Activated naive CD8-positive, alpha-beta T cell treated with anti-CD3 and anti-CD28 coated beads, Interleukin-2, amount 50 U/mL, for 16 hours (primary cell): ENCODE data around the gene UHRF1.
"Not testable (repeated sequence)": the region's sequence is repeated elsewhere in the genome, so short reads cannot be mapped to it uniquely, and the experiment has no call there.

Source experiments
- DNase-seq: peaks from one replicate; pipeline ENCODE4 v3.0.0-alpha.2; 2020; ENCODE audit warnings: low read depth, low spot score

The UHRF1 gene

DNA sequence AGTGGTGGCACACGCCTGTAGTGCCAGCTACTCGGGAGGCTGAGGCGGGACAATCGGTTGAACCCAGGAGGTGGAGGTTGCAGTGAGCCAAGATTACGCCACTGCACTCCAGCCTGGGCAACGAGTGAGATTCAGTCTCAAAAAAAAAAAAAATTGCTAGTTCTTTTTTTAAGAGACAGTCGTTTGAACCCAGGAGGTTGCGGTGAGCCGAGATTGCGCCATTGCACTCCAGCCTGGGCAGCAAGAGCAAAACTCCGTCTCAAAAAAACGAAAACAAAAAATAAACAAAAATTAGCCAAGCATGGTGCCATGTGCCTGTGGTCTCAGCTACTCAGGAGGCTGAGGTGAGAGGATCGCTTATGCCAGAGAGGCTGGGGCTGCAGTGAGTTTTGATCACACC, 8.4 kb upstream of the UHRF1 start:
- DNase-seq: not testable (repeated sequence)

DNA sequence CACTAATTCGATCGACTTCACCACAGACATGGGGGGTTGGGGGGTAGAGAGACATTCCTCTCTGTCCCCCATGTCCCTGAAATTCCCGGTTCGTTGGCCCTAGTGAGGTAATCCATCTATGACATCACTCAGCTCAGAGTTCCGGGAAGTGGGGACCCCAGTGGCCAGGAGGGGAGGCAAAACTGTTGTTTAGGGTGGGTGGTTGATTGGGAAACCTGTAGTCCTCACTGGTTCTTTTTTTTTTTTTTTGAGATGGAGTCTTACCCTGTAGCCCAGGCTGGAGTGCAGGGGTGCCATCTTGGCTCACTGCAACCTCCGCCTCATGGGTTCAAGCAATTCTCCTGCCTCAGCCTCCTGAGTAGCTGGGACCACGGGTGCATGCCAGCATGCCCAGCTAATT, 6.5 kb upstream of the UHRF1 start, which contains the start of gene ARRDC5:
ARRDC5 (minus strand) TSS at position 101 of the 400 bp plus-strand sequence; CDS start at position 30, 71 bp downstream.
- no peak for DNase-seq

DNA sequence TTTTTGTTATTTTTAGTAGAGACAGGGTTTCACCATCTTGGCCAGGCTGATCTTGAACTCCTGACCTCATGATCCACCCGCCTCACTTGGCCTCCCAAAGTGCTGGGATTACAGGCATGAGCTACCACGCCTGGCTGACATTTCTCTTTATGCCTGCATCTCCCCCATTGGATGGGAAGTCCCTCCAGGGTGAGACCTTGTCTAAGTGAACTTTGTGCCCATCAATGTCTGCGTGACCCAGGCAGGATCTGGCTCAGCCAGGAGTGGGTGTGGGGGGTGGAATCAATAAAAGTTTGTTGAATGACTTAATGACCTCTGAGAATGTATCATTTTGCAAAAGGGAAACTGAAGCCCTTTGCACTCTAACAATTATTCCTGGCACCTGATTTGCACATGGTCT, 4.8 kb upstream of the UHRF1 start:
- DNase-seq: no peak

DNA sequence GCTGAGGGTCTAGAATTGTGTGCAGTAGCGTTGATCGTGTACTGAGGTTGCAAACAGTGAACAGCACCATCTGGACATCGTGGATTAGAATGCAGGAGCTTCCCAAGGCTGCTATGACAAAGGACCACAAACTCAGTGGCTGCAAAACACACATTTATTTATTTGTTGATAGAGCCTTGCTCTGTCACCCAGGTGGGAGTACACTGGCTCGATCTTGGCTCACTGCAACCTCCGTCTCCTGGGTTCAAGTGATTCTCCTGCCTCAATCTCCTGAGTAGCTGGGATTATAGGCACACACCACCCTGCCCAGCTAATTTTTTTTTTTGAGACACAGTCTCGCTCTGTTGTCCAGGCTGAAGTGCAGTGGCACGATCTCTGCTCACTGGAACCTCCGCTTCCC, 2.3 kb upstream of the UHRF1 start:
- no peak for DNase-seq

DNA sequence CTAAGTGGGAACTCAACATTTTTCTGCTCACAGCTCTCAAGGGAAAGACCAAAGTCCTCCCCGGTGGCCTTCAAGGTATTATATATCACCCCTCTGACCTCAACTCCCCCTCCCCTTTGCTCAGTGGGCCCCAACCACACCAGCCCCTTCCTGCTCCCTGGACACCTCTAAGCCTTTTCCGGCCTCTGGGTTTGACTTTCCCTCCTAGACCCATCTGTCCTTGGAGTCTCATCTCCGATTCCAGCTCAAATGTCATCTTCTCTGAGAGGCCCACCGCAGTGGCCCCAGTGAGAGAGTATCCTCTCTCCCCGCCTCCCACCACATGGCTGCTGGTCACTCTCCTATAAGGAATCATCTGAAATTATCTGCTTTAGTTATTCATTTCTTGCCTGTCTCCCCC, 941 bp upstream of the UHRF1 start:
- DNase-seq: no peak

DNA sequence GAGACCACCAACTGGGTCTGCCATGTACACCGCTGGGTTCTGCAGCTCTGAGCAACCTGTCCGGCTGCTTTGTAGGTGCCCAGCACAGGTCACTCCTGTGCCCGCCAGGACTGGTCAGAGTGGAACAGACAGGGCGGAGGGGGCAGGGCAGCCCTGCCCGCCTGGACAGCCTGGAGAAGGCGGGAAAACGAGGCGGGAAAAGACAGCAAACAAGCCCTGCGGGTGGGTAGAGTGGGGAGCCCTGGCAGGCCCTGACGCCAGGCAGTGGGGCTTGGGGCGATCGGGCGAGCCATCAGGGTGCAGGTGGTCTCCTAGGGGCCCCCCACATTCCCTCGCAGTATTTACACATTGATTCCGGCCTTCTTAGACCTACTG, 533 bp upstream of the UHRF1 start:
- DNase-seq: no peak

DNA sequence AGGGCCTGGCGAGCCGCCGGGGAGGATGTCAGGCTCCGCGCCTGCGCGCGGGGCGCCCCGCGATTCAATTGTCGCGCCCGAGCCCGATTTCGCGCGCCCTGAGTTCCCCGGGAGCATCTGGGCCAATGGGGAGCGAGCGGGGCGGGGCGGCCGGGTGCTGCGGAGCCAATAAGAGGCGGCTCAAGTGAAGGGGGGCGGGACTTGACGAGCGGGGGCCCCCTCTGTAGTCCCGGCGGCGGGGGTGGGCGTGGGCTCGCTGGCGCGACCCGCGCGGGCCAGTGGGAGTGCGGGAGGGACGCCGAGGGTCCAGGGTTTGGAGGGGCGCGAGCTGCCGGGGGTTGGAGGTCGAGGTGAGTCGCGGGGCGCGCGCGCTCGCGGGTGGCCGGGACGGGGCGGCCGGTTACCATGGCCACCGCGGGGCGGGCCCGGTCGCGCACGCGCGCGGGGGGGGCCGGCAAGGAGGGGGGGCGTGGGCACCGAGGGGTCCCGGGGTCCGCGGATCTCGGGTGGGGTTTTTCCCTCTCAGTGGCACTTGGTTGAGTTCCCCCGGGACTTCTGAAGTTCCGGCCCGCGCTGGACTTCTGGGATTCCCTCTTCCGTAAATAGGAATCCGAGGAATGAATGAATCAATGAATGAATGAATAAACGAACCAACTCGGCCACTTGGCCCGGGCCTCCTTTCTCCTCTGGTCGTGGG, 744 bp downstream of the UHRF1 start:
- peak; percentile 91 for DNase-seq

DNA sequence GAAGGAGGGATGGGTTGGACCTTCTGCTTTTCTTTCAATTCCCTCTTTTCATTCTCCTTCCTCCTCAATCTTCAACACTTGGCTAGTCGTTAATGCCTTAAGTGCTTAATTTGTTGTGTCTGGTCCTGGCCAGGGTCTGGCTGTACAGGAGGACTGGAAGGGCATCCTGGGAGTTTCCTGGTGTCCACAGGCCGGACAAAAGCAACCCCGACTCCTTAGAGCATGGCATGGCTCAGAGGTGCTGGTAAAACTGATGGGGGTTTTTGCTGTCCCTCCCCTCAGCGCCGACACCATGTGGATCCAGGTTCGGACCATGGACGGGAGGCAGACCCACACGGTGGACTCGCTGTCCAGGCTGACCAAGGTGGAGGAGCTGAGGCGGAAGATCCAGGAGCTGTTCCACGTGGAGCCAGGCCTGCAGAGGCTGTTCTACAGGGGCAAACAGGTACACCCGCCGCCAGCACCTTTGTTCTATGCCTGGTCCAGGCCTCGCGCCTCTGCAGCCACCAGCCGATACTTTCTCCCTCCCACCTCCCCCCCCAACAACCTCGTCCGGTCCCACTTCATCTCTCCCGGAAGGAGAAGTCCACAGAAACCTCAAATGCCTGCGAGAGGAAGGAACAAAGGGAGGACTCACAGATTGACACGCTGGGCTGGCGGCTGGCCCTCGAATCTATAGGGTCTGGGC, 1.4 kb downstream of the UHRF1 start:
- DNase-seq: no peak

DNA sequence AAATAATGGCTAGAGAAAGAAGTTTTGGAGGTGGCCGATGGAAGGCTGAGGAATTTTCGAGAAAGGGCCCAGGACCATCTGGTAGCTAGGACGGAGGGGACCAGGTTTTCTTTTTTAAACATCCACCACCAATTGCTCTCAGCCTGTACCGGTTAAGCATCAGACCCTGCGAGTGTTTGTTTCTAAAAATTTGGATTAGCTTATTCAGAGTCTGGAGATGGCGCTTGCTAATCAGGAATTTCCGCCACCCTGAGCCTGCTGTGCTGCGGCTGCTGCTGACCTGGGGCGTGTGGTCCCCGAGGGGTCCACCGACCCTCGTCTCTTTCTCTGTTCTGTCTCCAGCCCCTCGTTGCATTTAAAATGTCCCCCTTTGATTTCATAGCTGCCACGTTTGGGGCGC, 2.0 kb downstream of the UHRF1 start:
- no peak for DNase-seq

DNA sequence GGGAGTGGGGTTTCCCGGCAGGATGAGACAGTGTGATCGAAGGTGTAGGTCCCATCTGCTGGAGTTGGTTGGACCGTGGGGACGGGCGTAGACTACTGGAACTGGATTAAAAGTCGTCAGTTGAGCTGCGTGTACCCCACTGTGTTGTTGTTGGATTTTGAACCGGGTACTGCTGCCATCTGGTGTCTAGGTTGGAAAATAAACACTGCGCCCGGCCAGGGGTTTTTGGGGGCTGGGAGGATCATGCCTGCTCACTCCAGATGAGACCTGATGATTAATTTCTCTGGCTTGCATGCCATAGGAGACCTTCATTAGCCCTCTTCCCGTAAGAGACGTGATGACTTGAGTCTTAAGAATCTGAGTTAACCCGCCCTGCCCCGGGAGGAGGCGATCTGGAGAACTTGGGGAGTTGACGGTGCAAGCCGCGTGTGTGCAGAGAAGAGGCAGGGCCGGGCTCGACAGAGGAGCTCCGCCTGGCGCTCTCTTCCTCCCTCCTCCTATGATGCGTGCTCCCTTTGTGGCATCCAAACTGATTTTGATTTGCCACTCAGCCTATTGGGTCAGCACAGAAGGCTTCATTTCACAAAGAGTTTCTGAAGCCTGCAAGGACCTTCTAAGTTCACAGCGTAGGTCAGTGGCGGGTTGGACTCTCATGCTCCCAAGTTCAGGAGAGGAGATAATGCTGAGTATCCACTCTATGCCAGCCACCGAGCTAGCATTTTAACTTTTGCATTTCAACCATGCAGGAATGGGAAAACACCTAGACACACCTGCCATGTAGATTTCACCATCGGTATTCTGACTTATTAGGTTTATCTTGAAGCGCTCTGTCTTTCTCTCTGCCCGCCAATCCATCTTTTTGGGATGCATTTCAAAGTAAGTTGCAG, 2.7 kb downstream of the UHRF1 start:
- DNase-seq: peak; percentile 41

DNA sequence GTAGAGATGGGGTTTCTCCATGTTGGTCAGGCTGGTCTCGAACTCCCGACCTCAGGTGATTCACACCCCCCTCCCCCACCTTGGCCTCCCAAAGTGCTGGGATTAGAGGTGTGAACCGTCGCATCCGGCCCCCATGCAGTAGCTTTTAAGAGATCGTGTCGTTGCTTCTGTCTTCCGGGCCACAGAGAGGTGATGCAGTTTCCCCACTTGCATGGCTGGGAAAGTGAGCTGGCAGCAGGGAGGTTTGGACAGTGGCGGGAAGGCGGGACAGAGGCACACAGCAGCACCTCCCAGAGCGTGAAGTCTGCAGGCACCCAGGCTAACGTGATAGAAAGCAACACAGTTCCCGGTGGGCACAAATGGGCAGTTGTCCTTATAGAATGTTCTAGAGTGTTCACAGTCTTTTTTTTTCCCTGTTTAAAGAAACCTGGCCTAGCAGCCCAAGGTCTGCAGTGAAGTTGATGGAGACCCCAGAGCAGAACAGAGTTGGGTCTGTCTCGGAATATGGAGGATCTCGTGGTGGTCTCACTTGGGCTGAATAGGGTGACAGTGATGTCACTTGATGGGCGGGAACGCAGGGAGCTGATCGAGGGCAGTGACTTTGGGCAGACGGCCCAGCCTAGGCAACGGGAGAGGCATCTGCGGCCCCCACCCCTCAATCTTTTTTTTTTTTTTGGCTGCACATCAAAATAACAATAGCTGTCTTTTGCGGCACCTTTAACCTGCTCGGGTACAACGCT, 4.9 kb downstream of the UHRF1 start:
- DNase-seq: no peak

DNA sequence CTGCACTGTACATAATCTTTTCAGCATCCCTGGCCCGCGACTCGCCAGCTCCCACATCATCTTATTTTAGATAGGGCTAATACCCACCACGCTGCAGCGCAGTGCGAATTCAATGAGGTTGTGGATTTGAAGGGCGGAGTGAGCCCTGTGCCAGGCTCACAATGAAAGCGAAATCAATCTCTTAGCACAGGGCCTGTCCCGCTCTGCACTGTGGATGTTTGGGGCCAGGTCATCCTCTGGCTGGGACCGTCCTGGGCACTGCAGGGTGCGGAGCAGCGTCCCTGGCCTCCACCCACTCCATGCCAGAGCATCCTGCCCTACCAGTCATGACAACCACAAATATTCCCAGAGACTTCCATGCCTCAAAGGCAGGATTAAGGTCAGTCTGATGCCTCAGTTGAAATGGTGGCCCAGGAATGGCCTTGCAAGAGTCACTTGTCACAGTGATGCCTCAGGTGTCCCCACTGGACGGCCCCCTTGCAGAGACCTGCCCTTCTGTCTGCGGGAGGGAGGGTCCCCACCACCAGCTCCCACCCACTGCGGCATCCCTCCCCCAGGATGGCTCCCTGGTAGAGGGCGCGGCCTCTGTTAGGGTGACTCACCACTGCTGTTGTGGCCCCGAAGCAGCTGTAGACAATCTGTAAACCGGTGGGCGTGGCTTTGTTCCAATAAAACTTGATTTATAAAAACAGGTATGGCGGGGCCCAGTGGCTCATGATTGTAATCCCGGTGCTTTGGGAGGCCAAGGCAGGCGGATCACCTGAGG, 5.6 kb downstream of the UHRF1 start:
- peak; percentile 42 for DNase-seq

DNA sequence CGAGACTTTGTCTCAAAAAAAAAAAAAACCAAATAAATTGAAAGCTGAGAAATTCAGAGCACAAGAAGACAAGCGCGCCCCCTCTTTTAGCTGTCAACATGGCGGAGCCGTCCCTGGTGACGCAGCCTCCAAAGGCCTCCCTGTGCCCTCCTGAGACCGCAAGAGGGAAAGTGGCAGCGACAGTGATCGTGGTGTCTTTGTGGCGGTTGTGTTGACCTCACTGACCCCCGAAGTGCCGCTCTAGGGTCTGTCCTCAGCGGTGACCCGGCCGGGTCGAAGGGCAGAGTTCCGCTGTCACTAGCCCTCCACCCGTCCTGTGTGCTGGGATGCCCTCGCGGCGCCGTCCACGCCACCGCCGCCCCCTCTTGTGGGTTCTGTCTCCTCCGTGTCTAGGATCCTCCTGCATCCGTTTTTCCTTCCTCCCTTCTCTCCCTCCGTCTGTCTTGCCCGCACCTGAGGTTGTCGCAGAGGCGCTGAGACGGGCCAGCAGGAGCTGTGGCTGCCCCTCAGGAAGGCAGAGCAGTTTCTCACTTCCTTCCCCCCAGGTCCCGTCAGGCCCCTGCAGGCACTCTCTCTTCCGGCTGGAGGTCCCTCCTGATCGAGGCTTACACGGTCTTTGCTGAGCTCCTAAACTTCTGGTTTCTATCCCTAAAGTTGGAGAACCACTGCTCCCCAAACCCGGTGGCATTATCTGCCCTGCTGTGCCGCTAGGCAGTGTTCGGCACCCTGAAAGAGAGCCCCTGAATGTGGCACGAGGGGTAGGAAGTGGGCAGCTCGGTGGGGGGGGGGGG, 7.2 kb downstream of the UHRF1 start:
- no peak for DNase-seq

DNA sequence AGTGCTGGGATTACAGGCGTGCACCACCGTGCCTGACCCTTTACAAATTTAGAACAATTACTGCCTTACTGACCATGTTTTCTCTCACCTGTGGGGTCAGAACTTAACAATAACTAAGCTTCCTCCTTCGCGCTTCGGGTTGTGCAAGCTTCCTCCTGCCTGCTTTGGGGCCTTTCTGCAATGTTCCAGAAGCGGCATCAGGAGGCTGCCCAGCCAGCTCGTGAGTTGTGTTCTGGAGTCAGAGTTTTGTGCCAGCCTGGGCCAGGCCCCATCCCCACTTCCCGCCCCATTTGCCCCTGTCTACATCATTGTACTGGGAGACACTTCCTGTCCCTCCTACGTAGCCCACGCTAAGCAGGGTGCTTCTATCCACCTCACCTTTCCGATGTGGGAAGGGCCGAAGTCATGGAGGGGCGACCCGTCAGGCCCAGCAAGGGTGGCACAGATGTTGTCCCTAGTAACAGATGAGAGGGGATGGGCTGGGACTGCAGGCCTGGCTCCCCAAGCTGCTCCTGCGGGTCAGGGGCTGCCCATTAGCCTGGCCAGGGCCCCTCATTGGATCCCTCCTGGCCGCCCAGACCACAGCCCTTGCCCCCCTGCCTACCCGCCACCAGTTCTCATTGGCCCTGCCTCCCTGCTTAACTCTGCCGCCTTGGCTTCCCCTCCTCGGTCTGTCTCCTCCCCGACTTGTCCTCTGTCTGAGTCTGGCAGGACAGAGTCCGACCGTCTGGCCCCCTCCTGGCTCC, 13.4 kb downstream of the UHRF1 start:
- DNase-seq: no peak

DNA sequence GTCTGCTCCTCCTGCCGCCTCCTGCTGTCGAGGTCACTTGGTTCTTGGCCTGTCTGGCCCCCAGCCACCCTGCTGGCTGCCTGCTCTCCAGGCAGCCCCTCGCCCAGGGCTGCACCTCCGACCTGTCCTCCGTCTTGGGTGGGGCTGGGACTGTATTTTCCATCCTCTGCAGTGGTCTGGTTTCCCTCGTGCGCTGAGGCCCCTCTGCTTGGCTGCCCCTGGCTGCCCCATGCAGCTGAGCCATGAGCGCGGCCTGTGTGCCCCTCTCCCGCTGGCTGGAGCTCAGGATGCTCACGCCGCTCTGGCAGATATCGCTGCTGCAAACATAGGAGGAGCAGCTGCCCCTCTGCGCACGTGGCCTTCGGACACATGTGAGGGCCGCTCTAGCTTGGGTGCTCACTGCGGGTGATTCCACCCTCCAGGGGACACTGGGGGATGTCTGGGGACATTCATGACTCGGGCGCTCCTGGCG, 14.0 kb downstream of the UHRF1 start:
- no peak for DNase-seq

DNA sequence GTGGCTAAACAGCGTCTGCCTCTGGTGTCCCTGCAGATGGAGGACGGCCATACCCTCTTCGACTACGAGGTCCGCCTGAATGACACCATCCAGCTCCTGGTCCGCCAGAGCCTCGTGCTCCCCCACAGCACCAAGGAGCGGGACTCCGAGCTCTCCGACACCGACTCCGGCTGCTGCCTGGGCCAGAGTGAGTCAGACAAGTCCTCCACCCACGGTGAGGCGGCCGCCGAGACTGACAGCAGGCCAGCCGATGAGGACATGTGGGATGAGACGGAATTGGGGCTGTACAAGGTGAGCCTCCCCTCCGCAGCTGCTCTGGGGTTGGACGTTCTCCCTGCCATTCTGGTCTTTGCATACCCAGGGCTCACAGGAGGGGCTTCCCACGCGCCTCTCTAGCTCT, 19.9 kb downstream of the UHRF1 start:
- DNase-seq: no peak

DNA sequence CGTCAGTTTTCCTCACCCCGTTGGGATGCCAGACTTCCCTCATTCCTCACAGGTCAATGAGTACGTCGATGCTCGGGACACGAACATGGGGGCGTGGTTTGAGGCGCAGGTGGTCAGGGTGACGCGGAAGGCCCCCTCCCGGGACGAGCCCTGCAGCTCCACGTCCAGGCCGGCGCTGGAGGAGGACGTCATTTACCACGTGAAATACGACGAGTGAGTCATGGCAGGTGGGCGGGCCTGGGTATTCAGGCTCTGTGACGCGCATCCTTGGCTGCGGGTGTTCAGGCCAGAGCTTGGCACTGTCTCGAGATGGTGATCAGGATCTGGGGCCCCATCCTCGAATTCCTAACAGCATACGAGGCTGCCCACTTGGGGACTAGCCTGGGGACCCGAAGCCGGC, 21.4 kb downstream of the UHRF1 start:
- DNase-seq: no peak

DNA sequence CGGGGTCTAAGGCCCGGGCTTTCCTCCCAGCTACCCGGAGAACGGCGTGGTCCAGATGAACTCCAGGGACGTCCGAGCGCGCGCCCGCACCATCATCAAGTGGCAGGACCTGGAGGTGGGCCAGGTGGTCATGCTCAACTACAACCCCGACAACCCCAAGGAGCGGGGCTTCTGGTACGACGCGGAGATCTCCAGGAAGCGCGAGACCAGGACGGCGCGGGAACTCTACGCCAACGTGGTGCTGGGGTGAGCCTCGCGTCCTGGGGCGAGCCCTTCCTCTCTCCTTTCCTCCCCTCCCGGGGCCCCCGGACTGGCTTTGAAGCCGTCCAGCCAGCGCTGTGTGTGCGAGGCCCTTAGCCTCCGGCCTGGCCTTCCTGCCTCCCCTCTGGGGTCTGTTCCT, 23.4 kb downstream of the UHRF1 start:
- no peak for DNase-seq

DNA sequence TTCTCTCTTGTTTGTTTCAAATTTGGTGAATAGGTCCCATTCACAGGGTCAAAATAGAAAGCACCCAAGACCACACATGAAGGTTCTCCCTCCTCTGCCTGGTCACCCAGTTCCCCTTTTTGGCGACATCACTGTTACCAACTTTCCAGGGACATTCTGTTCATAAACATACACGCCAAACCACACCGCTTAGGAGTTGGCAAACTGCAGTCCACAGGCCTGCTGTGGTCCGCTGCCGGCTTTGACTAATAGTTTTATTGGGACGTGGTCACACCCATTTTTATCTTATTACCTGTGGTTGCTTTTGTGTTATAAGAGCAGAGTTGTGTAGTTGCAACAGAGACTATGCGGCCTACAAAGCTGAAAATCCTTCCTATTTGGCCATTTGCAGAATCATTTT, 24.2 kb downstream of the UHRF1 start:
- DNase-seq: no peak
